H9 (cell line): ENCODE data around the gene S100A2. TPM values are rescaled to one million over a fixed set of nuclear protein-coding genes. Genes with fewer than 3 reads are reported as not detected.
"Not testable (repeated sequence)": the region's sequence is repeated elsewhere in the genome, so short reads cannot be mapped to it uniquely, and the experiment has no call there.

ENCODE experiments used
- DNase-seq: peaks from one replicate; pipeline ENCODE4 v3.0.0-alpha.2; 2017
- H2AFZ ChIP-seq: one replicate; pipeline ENCODE4 v1.6.1; 2013; ENCODE audit warnings: mild to moderate bottlenecking, low read length, control low read depth, moderate library complexity
- H2AK5ac ChIP-seq: 2 replicates; pipeline ENCODE4 v1.6.1; 2013; ENCODE audit warnings: low read length, control low read depth, mixed read lengths; ENCODE audit not compliant: insufficient read length
- H2BK120ac ChIP-seq: one replicate; pipeline ENCODE4 v1.6.1; 2013; ENCODE audit warnings: low read depth, mild to moderate bottlenecking, low read length, control low read depth, inconsistent platforms; ENCODE audit not compliant: poor library complexity, severe bottlenecking
- H2BK12ac ChIP-seq: 2 replicates; pipeline ENCODE4 v1.6.1; 2013; ENCODE audit warnings: low read length, control low read depth, mixed read lengths, low read depth; ENCODE audit not compliant: insufficient read length
- H2BK15ac ChIP-seq: 2 replicates; pipeline ENCODE4 v1.6.1; 2013; ENCODE audit warnings: low read depth, low read length, control low read depth
- H2BK20ac ChIP-seq: one replicate; pipeline ENCODE4 v1.6.1; 2013; ENCODE audit warnings: low read depth, mild to moderate bottlenecking, low read length, control low read depth, inconsistent platforms; ENCODE audit not compliant: poor library complexity, severe bottlenecking
- H2BK5ac ChIP-seq: 2 replicates; pipeline ENCODE4 v1.6.1; 2013; ENCODE audit warnings: low read length, control low read depth, mixed read lengths; ENCODE audit not compliant: insufficient read length
- H3K14ac ChIP-seq: 2 replicates; pipeline ENCODE4 v1.6.1; 2013; ENCODE audit warnings: low read length, control low read depth; ENCODE audit not compliant: insufficient read depth
- H3K18ac ChIP-seq: 2 replicates; pipeline ENCODE4 v1.6.1; 2013; ENCODE audit warnings: low read depth, mild to moderate bottlenecking, mixed read lengths, low read length, control low read depth; ENCODE audit not compliant: insufficient read length
- H3K23ac ChIP-seq: 2 replicates; pipeline ENCODE4 v1.6.1; 2013; ENCODE audit warnings: low read length, control low read depth, mixed read lengths, low read depth; ENCODE audit not compliant: insufficient read length
- H3K23me2 ChIP-seq: 2 replicates; pipeline ENCODE4 v1.6.1; 2013; ENCODE audit warnings: low read depth, mild to moderate bottlenecking, mixed read lengths, low read length, control low read depth; ENCODE audit not compliant: insufficient read length, poor library complexity, severe bottlenecking
- H3K27ac ChIP-seq: 2 replicates; pipeline ENCODE4 v1.5.1; 2013; ENCODE audit warnings: low read length, control low read depth, mixed read lengths, low read depth; ENCODE audit not compliant: insufficient read length
- H3K27me3 ChIP-seq: 2 replicates; pipeline ENCODE4 v1.6.1; 2013; ENCODE audit warnings: low read length, control low read depth, inconsistent platforms; ENCODE audit not compliant: insufficient read depth
- H3K4ac ChIP-seq: 2 replicates; pipeline ENCODE4 v1.6.1; 2013; ENCODE audit warnings: low read depth, mild to moderate bottlenecking, control low read depth, inconsistent platforms, low read length, moderate library complexity
- H3K4me1 ChIP-seq: 2 replicates; pipeline ENCODE4 v1.6.1; 2013; ENCODE audit warnings: low read length, control low read depth, inconsistent platforms; ENCODE audit not compliant: insufficient read depth
- H3K4me2 ChIP-seq: 2 replicates; pipeline ENCODE4 v1.6.1; 2013; ENCODE audit warnings: low read length, control low read depth, mixed read lengths; ENCODE audit not compliant: insufficient read length, insufficient read depth
- H3K56ac ChIP-seq: 2 replicates; pipeline ENCODE4 v1.6.1; 2013; ENCODE audit warnings: low read depth, mild to moderate bottlenecking, mixed read lengths, low read length, control low read depth; ENCODE audit not compliant: insufficient read length
- H3K79me1 ChIP-seq: 2 replicates; pipeline ENCODE4 v1.6.1; 2013; ENCODE audit warnings: low read depth, mild to moderate bottlenecking, moderate library complexity, low read length, control low read depth, inconsistent platforms; ENCODE audit not compliant: insufficient read depth, poor library complexity, severe bottlenecking
- H3K79me2 ChIP-seq: 2 replicates; pipeline ENCODE4 v1.6.1; 2013; ENCODE audit warnings: low read length, control low read depth, inconsistent platforms; ENCODE audit not compliant: insufficient read depth
- H3K9ac ChIP-seq: 2 replicates; pipeline ENCODE4 v1.6.1; 2013; ENCODE audit warnings: low read length, control low read depth, mixed read lengths; ENCODE audit not compliant: insufficient read length; ENCODE audit errors: extremely low read depth
- H3K9me3 ChIP-seq: one replicate; pipeline ENCODE4 v1.6.1; 2013; ENCODE audit warnings: low read depth, low read length, inconsistent platforms; ENCODE audit not compliant: control insufficient read depth
- H3T11ph ChIP-seq: one replicate; pipeline ENCODE4 v1.6.1; 2013; ENCODE audit warnings: mild to moderate bottlenecking, low read length, control low read depth, inconsistent platforms
- H4K20me1 ChIP-seq: one replicate; pipeline ENCODE4 v1.6.1; 2013; ENCODE audit not compliant: control insufficient read depth, insufficient read length, insufficient read depth
- H4K5ac ChIP-seq: 2 replicates; pipeline ENCODE4 v1.6.1; 2013; ENCODE audit warnings: low read depth, mild to moderate bottlenecking, mixed read lengths, low read length, control low read depth; ENCODE audit not compliant: insufficient read length
- H4K8ac ChIP-seq: replicated peaks from 2 replicates; pipeline ENCODE4 v1.6.1; 2013; ENCODE audit warnings: low read length, control low read depth, mixed read lengths, low read depth; ENCODE audit not compliant: insufficient read length
- H4K91ac ChIP-seq: 2 replicates; pipeline ENCODE4 v1.6.1; 2013; ENCODE audit warnings: low read depth, mild to moderate bottlenecking, moderate library complexity, mixed read lengths, low read length, control low read depth; ENCODE audit not compliant: insufficient read length
- H3K27ac Mint-ChIP-seq, 3 experiments: 2 replicates in 2 of 3; 3 replicates in 1 of 3; pipeline ENCODE4 v1.8.0; 2020 to 2021; ENCODE audit warnings: mixed read lengths in 3 of 3, mild to moderate bottlenecking in 1 of 3, moderate library complexity in 1 of 3
- H3K27me3 Mint-ChIP-seq: 2 replicates; pipeline ENCODE4 v1.8.0; 2021; ENCODE audit warnings: low read depth, mild to moderate bottlenecking, moderate library complexity, mixed read lengths
- H3K36me3 Mint-ChIP-seq, 3 experiments: 2 replicates in 2 of 3; 3 replicates in 1 of 3; pipeline ENCODE4 v1.8.0; 2020 to 2021; ENCODE audit warnings: low read depth in 3 of 3, mixed read lengths in 3 of 3; ENCODE audit not compliant: insufficient read depth in 1 of 3
- H3K4me1 Mint-ChIP-seq, 2 experiments: 2 replicates each; pipeline ENCODE4 v1.8.0; 2020; ENCODE audit warnings: mixed read lengths in 2 of 2
- H3K4me3 Mint-ChIP-seq, 2 experiments: 2 replicates in 1 of 2; 3 replicates in 1 of 2; pipeline ENCODE4 v1.8.0; 2020 to 2021; ENCODE audit warnings: mild to moderate bottlenecking in 2 of 2, mixed read lengths in 2 of 2, moderate library complexity in 1 of 2
- H3K9me3 Mint-ChIP-seq, 2 experiments: 2 replicates in 1 of 2; 3 replicates in 1 of 2; pipeline ENCODE4 v1.8.0; 2020; ENCODE audit warnings: mild to moderate bottlenecking in 2 of 2, mixed read lengths in 2 of 2, moderate library complexity in 1 of 2
- WGBS: extraction: QIAGEN DNeasy Blood & Tissue Kit; methylation state at CpG from one replicate; pipeline ENCODE4 v1.1.7; 2013; ENCODE audit warnings: missing lambda C conversion rate, low lambda C conversion rate, mixed read lengths; ENCODE audit not compliant: insufficient read length; ENCODE audit errors: extremely low coverage; 5-methylcytosine and 5-hydroxymethylcytosine counted together
- total RNA-seq: library from RNA; stranded (reverse); gene quantifications from 2 replicates; pipeline ENCODE4 v1.2.1, GENCODE V29; 2021
- TF ChIP-seq, protein P1 (sequence below): fragments of 200-600 bp; sonication (generic); conservative IDR thresholded peaks from 3 replicates; pipeline ENCODE4 v1.8.0; 2021; ENCODE audit warnings: antibody characterized with exemption, mild to moderate bottlenecking

Gene S100A2
- total RNA-seq, 1 experiment from 2014 or later, result 0.57 TPM

DNA sequence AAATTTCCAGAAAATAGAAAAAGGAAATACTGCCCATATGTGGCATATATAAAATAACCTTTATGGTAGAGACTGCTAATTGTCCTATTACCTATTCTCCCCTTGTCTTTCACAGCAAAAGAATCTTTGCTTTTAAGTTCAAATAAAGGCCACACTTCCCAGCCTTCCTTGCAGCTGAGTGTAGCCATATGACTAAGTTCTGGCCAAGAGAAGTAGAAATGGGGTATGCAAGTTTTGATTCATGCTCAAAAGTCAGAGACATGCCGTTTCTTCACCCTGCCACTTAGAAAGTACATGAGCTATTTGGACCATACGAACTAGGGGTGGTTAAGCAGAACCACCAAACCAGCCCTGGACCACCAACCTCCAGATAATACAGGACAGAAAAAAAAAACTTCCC is 18.3 kb upstream of the S100A2 start:
- Mint-ChIP-seq H3K9me3 (no peaks in the 10 kb centered on the region), H3K27ac (no peak overlapping the region), H3K27me3 (no peaks in the 10 kb centered on the region; the same call in 1 of the 2 replicates), H3K4me1 (peaks cover 11 to 20% of the 10 kb centered on the region in 2 experiments), H3K4me3 (no peak overlapping the region), H3K36me3 (no peaks in the 10 kb centered on the region)
- TF ChIP-seq, protein P1, sequence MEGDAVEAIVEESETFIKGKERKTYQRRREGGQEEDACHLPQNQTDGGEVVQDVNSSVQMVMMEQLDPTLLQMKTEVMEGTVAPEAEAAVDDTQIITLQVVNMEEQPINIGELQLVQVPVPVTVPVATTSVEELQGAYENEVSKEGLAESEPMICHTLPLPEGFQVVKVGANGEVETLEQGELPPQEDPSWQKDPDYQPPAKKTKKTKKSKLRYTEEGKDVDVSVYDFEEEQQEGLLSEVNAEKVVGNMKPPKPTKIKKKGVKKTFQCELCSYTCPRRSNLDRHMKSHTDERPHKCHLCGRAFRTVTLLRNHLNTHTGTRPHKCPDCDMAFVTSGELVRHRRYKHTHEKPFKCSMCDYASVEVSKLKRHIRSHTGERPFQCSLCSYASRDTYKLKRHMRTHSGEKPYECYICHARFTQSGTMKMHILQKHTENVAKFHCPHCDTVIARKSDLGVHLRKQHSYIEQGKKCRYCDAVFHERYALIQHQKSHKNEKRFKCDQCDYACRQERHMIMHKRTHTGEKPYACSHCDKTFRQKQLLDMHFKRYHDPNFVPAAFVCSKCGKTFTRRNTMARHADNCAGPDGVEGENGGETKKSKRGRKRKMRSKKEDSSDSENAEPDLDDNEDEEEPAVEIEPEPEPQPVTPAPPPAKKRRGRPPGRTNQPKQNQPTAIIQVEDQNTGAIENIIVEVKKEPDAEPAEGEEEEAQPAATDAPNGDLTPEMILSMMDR, result no peak
- H3K79me1 ChIP-seq, result no peaks in the 10 kb centered on the region
- no peak overlapping the region for H2BK120ac ChIP-seq
- H3K9ac ChIP-seq, result no peak overlapping the region
- H3K18ac ChIP-seq, result no peak overlapping the region
- no peak overlapping the region for H3K27ac ChIP-seq
- WGBS, result no CpG with 5 or more reads among the region's 2 CpGs
- no peak overlapping the region for H4K8ac ChIP-seq
- no peak overlapping the region for H3K56ac ChIP-seq
- H3K9me3 ChIP-seq, result no peaks in the 10 kb centered on the region
- no peak overlapping the region for H3K4ac ChIP-seq
- no peak overlapping the region for H4K91ac ChIP-seq
- H2BK12ac ChIP-seq, result no peak overlapping the region
- H3K23ac ChIP-seq, result no peak overlapping the region
- no peak overlapping the region for H2BK20ac ChIP-seq
- no peak for DNase-seq
- no peak overlapping the region for H3K14ac ChIP-seq
- no peak overlapping the region for H2BK5ac ChIP-seq
- no peak overlapping the region for H2AFZ ChIP-seq
- H4K5ac ChIP-seq, result no peak overlapping the region
- no peak overlapping the region for H2AK5ac ChIP-seq
- no peaks in the 10 kb centered on the region for H3K27me3 ChIP-seq
- H3K79me2 ChIP-seq, result no peaks in the 10 kb centered on the region
- H4K20me1 ChIP-seq, result no peaks in the 10 kb centered on the region
- no peaks in the 10 kb centered on the region; the same call in 1 of the 2 replicates for H3K4me1 ChIP-seq
- no peak overlapping the region for H3K4me2 ChIP-seq
- H2BK15ac ChIP-seq, result no peak overlapping the region
- no peak overlapping the region for H3T11ph ChIP-seq
- no peaks in the 10 kb centered on the region for H3K23me2 ChIP-seq

DNA sequence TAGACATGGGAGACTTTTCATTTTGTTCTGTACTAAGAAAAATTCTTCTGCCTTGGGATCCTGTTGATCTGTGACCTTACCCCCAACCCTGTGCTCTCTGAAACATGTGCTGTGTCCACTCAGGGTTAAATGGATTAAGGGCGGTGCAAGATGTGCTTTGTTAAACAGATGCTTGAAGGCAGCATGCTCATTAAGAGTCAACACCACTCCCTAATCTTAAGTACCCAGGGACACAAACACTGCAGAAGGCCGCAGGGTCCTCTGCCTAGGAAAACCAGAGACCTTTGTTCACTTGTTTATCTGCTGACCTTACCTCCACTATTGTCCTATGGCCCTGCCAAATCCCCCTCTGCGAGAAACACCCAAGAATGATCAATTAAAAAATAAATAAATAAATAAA is 17.9 kb upstream of the S100A2 start:
- H3K36me3 Mint-ChIP-seq, H3K9me3 ChIP-seq, H3K27me3 Mint-ChIP-seq, H3K27ac ChIP-seq, H2BK5ac ChIP-seq, H3K27ac Mint-ChIP-seq, H3K23ac ChIP-seq, H3K4me2 ChIP-seq, H3K9me3 Mint-ChIP-seq, H4K91ac ChIP-seq, H3K27me3 ChIP-seq, H3K79me2 ChIP-seq, DNase-seq, H2BK12ac ChIP-seq, H2BK120ac ChIP-seq, H4K20me1 ChIP-seq, H2BK20ac ChIP-seq, H3T11ph ChIP-seq, H3K4me3 Mint-ChIP-seq, H2AK5ac ChIP-seq, H3K4me1 ChIP-seq, H4K5ac ChIP-seq, H3K79me1 ChIP-seq, H4K8ac ChIP-seq, H3K14ac ChIP-seq, H3K23me2 ChIP-seq, H2AFZ ChIP-seq, H3K56ac ChIP-seq, H3K18ac ChIP-seq, H3K9ac ChIP-seq, H2BK15ac ChIP-seq, H3K4ac ChIP-seq: not testable (repeated sequence)
- WGBS, result no CpG with 5 or more reads among the region's 3 CpGs
- peaks cover 16 to 24% of the 10 kb centered on the region in 2 experiments for H3K4me1 Mint-ChIP-seq
